HL-60/S4 treated with retinoic acid at 250 ng/mL for 4 days and 3 days (cell line): Measurements from ENCODE around the gene SYNRG.
"Not testable (repeated sequence)": the region's sequence is repeated elsewhere in the genome, so short reads cannot be mapped to it uniquely, and the experiment has no call there.

Experiments used
- in situ Hi-C: fragments of 300-500 bp; cut with MboI; formaldehyde crosslinking; loops from 2 replicates; pipeline ENCODE4 v1.7.0; 2022; ENCODE audit warnings: low sequenced_read_pairs

SYNRG gene

GRCh38 chr17:37609170-37610040 is at the start of gene SYNRG:
Gene SYNRG, minus strand, starts transcription at chr17:37609418. Its CDS starts 63 bp downstream, at chr17:37609355.
- in situ Hi-C loops: no loop called here

GRCh38 chr17:37657202-37657601 is 48.0 kb upstream of the SYNRG start:
- in situ Hi-C loops: no loop called here

GRCh38 chr17:37651849-37652248 is 42.6 kb upstream of the SYNRG start:
- in situ Hi-C loops: no loop called here

- in situ Hi-C loops: no loop called here
Observed at GRCh38 chr17:37650419-37651003, 41.3 kb upstream of the SYNRG start.

- in situ Hi-C loops: no loop called here
Observed at GRCh38 chr17:37648555-37648954, 39.3 kb upstream of the SYNRG start.

- in situ Hi-C loops: no loop called here
Observed at GRCh38 chr17:37647856-37648255, 38.6 kb upstream of the SYNRG start.

GRCh38 chr17:37643869-37644268 is 34.7 kb upstream of the SYNRG start:
- in situ Hi-C loops: no loop called here

- in situ Hi-C loops: no loop called here
Observed at GRCh38 chr17:37643118-37643766, 34.0 kb upstream of the SYNRG start, which contains the start of gene DDX52. Gene DDX52, minus strand, starts transcription at chr17:37643446. Its CDS starts 26 bp downstream, at chr17:37643420.

GRCh38 chr17:37642681-37643080 is 33.5 kb upstream of the SYNRG start:
- in situ Hi-C loops: no loop called here

- in situ Hi-C loops: no loop called here
Observed at GRCh38 chr17:37640015-37640414, 30.8 kb upstream of the SYNRG start.

GRCh38 chr17:37637956-37638355 is 28.7 kb upstream of the SYNRG start:
- in situ Hi-C loops: no loop called here

GRCh38 chr17:37616430-37616829 is 7.2 kb upstream of the SYNRG start:
- in situ Hi-C loops: not testable (repeated sequence)

- in situ Hi-C loops: no loop called here
Observed at GRCh38 chr17:37614823-37615222, 5.6 kb upstream of the SYNRG start.

GRCh38 chr17:37614391-37614790 is 5.2 kb upstream of the SYNRG start:
- in situ Hi-C loops: no loop called here

- in situ Hi-C loops: no loop called here
Observed at GRCh38 chr17:37610971-37611370, 1.8 kb upstream of the SYNRG start.

- in situ Hi-C loops: not testable (repeated sequence)
Observed at GRCh38 chr17:37610041-37610420, 813 bp upstream of the SYNRG start.

GRCh38 chr17:37608351-37609169 is 658 bp downstream of the SYNRG start:
- in situ Hi-C loops: no loop called here

- in situ Hi-C loops: no loop called here
Observed at GRCh38 chr17:37607637-37608331, 1.4 kb downstream of the SYNRG start.

- in situ Hi-C loops: no loop called here
Observed at GRCh38 chr17:37605813-37606505, 3.3 kb downstream of the SYNRG start.

GRCh38 chr17:37605081-37605480 is 4.1 kb downstream of the SYNRG start:
- in situ Hi-C loops: no loop called here
